Peyer's patch (tissue), 4 donors: ENCODE measurements around the gene NUP107.

Experiments
- CTCF ChIP-seq, 6 experiments: fragments of 450-650 bp in 4 of 6; fragments of 200-600 bp in 2 of 6; sonication (generic) in 1 of 6; IDR thresholded peaks; one replicate each; pipeline ENCODE4 v1.5.1; 2017 to 2019; ENCODE audit warnings: antibody characterized with exemption in 6 of 6, mild to moderate bottlenecking in 3 of 6, moderate library complexity in 1 of 6
- POLR2A ChIP-seq, 2 donors: fragments of 450-650 bp; IDR thresholded peaks; one replicate each; pipeline ENCODE4 v1.5.1; 2017; ENCODE audit warnings: antibody characterized with exemption in 2 of 2, mild to moderate bottlenecking in 2 of 2, moderate library complexity in 2 of 2

GRCh38 chr12:68785823-68786222 lies 99.0 kb downstream of the NUP107 start:
- no peak for TF ChIP-seq CTCF (IDR thresholded peaks at IDR 0.05)
- TF ChIP-seq POLR2A (IDR thresholded peaks at IDR 0.05) = no peak
